ENCODE data around the gene UTS2B.
A peak's percentile ranks its signal among the peaks of the same experiment; 100 is the strongest.

The UTS2B gene

DNA sequence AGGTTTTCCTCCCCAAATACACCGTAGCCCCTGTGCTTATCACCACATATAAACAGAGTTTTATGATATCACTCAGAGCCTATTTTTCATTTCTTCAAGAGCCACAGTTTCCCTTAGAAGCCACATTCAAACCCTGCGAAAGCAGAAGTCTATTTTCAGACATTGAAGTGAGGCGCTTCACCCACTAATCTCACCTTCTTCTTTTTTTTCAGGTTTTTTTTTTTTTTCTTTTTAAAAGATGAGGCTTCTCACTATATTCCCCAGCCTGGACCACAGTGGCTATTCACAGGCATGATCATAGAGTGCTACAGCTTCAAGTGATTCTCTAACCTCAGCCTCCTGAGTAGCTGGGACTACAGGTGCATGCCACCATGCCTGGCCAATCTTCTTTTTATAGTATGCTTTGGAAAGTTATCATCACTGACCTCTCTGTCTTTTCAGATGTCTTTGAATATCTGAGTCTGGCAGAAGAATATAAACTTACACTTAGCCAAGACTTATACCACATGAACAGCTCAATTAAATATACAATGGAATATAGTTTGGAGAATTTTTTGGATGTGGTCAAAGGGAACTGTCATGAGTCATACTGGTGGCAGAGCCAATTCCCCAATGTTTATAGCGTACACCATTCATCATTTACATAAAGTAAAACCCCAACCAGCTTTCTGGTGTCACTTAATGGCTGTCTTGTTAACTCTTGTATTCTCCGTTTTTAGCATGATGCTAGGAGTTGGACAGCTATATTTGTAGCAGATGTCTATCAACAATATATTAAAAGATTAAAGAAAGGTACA lies 60.8 kb downstream of the UTS2B start:
- TF ChIP-seq, protein P1, sequence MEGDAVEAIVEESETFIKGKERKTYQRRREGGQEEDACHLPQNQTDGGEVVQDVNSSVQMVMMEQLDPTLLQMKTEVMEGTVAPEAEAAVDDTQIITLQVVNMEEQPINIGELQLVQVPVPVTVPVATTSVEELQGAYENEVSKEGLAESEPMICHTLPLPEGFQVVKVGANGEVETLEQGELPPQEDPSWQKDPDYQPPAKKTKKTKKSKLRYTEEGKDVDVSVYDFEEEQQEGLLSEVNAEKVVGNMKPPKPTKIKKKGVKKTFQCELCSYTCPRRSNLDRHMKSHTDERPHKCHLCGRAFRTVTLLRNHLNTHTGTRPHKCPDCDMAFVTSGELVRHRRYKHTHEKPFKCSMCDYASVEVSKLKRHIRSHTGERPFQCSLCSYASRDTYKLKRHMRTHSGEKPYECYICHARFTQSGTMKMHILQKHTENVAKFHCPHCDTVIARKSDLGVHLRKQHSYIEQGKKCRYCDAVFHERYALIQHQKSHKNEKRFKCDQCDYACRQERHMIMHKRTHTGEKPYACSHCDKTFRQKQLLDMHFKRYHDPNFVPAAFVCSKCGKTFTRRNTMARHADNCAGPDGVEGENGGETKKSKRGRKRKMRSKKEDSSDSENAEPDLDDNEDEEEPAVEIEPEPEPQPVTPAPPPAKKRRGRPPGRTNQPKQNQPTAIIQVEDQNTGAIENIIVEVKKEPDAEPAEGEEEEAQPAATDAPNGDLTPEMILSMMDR (IDR thresholded peaks at IDR 0.05; ENCODE audit: low read depth, low read length), result no peak
- no peak for TF ChIP-seq EZH2phosphoT487 (IDR thresholded peaks at IDR 0.05; ENCODE audit: low read depth)
- Histone ChIP-seq H3K9me3 (ENCODE audit: insufficient read depth, low read length) (0 out of 2 replicates have a peak, but pooled peaks cover 2% of the 10 kb centered on the region), H3K27ac (ENCODE audit: low read length) (no peak overlapping the region), H3K27me3 (ENCODE audit: low read depth, low read length) (no peaks in the 10 kb centered on the region), H3K79me2 (ENCODE audit: low read length) (no peaks in the 10 kb centered on the region), H3K36me3 (replicated peaks; ENCODE audit: low read depth, low read length) (peaks cover 3% of the 10 kb centered on the region), H3K4me3 (ENCODE audit: low read length) (no peak overlapping the region), H4K20me1 (ENCODE audit: insufficient read depth, low read length) (no peaks in the 10 kb centered on the region), H2AFZ (ENCODE audit: low read depth, low read length) (no peak overlapping the region), H3K4me1 (ENCODE audit: low read length) (peaks cover 15% of the 10 kb centered on the region), H3K9ac (ENCODE audit: low read length) (no peak overlapping the region), H3K4me2 (ENCODE audit: low read length) (peak overlapping the region; percentile 8; the same call in 1 of the 2 replicates)

DNA sequence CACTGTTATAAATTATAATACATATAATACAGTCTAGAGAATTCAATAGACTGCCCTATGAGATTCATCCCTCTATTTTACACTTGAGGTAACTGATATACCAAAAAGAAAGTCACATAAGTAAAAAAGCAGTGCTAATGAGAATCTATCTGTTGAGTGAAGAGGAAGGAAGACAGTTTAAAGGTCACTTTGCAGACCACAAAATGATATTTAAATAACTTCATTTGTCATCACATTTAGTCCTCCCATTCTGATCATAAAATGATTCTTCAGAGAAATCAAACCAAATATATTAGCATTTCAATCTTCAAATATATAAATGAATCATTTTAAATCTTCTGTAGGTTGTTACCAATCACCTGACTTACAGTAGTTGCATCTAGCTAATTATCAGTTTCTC lies 61.6 kb downstream of the UTS2B start:
- no peak overlapping the region for H3K27ac ChIP-seq (ENCODE audit: low read length)
- no peaks in the 10 kb centered on the region for H4K20me1 ChIP-seq (ENCODE audit: insufficient read depth, low read length)
- no peak overlapping the region for H3K4me2 ChIP-seq (ENCODE audit: low read length)
- H3K4me1 ChIP-seq (ENCODE audit: low read length), result peaks cover 18% of the 10 kb centered on the region
- H2AFZ ChIP-seq (ENCODE audit: low read depth, low read length), result no peak overlapping the region
- H3K4me3 ChIP-seq (ENCODE audit: low read length), result no peak overlapping the region
- no peak overlapping the region for H3K9ac ChIP-seq (ENCODE audit: low read length)
- H3K79me2 ChIP-seq (ENCODE audit: low read length), result no peaks in the 10 kb centered on the region
- 0 out of 2 replicates have a peak, but pooled peaks cover 2% of the 10 kb centered on the region for H3K9me3 ChIP-seq (ENCODE audit: insufficient read depth, low read length)
- no peaks in the 10 kb centered on the region for H3K27me3 ChIP-seq (ENCODE audit: low read depth, low read length)
- peaks cover 3% of the 10 kb centered on the region for H3K36me3 ChIP-seq (replicated peaks; ENCODE audit: low read depth, low read length)
- TF ChIP-seq EZH2phosphoT487 (IDR thresholded peaks at IDR 0.05; ENCODE audit: low read depth), result no peak
- TF ChIP-seq, protein P1 (IDR thresholded peaks at IDR 0.05; ENCODE audit: low read depth, low read length), result no peak

DNA sequence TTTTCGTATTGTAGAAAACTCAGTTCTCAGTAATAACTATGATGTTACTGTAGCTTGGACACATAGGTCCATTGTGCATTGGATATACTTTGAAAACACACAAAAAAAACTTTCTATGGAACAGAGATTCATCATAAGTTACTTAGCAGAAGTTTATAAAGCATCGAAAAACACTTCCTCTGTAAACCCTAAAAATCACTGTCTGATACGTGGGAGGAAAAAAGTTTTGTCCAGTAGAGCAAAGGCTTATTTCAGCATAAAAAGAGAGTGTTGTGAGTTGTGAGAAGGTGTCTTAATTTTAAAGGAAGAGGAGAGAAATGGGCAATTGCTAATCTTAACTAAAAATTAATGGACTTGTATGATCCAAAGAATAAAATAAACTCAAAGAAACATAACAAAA lies 66.5 kb downstream of the UTS2B start:
- H4K20me1 ChIP-seq (ENCODE audit: insufficient read depth, low read length), result no peaks in the 10 kb centered on the region
- H3K79me2 ChIP-seq (ENCODE audit: low read length), result no peaks in the 10 kb centered on the region
- peak overlapping the region; percentile 49 for H3K4me2 ChIP-seq (ENCODE audit: low read length)
- H3K27ac ChIP-seq (ENCODE audit: low read length), result no peak overlapping the region
- no peak overlapping the region for H3K9ac ChIP-seq (ENCODE audit: low read length)
- no peaks in the 10 kb centered on the region for H3K9me3 ChIP-seq (ENCODE audit: insufficient read depth, low read length)
- H2AFZ ChIP-seq (ENCODE audit: low read depth, low read length), result 0 out of 2 replicates have a peak overlapping the region, but pooled peaks have one; percentile 15
- H3K4me1 ChIP-seq (ENCODE audit: low read length), result peaks cover 23% of the 10 kb centered on the region
- no peak for TF ChIP-seq EZH2phosphoT487 (IDR thresholded peaks at IDR 0.05; ENCODE audit: low read depth)
- TF ChIP-seq, protein P1 (IDR thresholded peaks at IDR 0.05; ENCODE audit: low read depth, low read length), result no peak
- peak overlapping the region; percentile 33 for H3K4me3 ChIP-seq (ENCODE audit: low read length)
- H3K27me3 ChIP-seq (ENCODE audit: low read depth, low read length), result no peaks in the 10 kb centered on the region
- H3K36me3 ChIP-seq (replicated peaks; ENCODE audit: low read depth, low read length), result no peaks in the 10 kb centered on the region

DNA sequence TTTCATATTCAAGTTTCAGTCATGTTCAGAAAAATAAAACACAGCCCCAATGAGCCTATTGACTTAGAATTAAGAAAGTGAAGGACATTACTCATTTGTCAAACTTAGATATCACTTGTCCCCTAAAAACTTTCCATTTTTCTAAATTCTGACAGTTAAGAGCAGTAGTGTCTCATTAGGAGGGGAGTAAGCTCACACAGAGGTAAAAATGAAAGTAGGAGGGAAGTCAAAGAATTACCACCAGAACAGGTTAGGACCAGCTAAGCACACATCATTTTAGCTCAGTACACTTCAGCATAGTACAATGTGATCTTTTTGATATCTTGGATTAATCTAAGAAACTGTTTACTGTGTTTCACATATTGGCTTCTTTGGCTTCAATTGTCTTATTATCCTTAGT lies 67.0 kb downstream of the UTS2B start:
- Histone ChIP-seq H3K27ac (ENCODE audit: low read length) (peak overlapping the region; percentile 29; the same call in 1 of the 2 replicates), H3K27me3 (ENCODE audit: low read depth, low read length) (no peaks in the 10 kb centered on the region), H3K4me3 (ENCODE audit: low read length) (peak overlapping the region; percentile 33), H3K4me1 (ENCODE audit: low read length) (peaks cover 25% of the 10 kb centered on the region), H3K79me2 (ENCODE audit: low read length) (no peaks in the 10 kb centered on the region), H3K4me2 (ENCODE audit: low read length) (peak overlapping the region; percentile 49), H3K9me3 (ENCODE audit: insufficient read depth, low read length) (no peaks in the 10 kb centered on the region), H2AFZ (ENCODE audit: low read depth, low read length) (0 out of 2 replicates have a peak overlapping the region, but pooled peaks have one; percentile 15), H3K9ac (ENCODE audit: low read length) (no peak overlapping the region), H3K36me3 (replicated peaks; ENCODE audit: low read depth, low read length) (no peaks in the 10 kb centered on the region), H4K20me1 (ENCODE audit: insufficient read depth, low read length) (no peaks in the 10 kb centered on the region)
- no peak for TF ChIP-seq EZH2phosphoT487 (IDR thresholded peaks at IDR 0.05; ENCODE audit: low read depth)
- TF ChIP-seq, protein P1 (IDR thresholded peaks at IDR 0.05; ENCODE audit: low read depth, low read length), result no peak
